Mesothelial cell of epicardium (in vitro differentiated cells): Measurements from ENCODE around the gene SEC14L2. TPM values are rescaled to one million over a fixed set of nuclear protein-coding genes. Genes with fewer than 3 reads are reported as not detected.

Experiments used
- DNase-seq, 2 experiments: peaks; one replicate each; pipeline ENCODE4 v3.0.0; 2021; ENCODE audit warnings: low spot score in 2 of 2; ENCODE audit not compliant: unreplicated experiment in 2 of 2
- H3K27ac Mint-ChIP-seq: 2 replicates; pipeline ENCODE4 v1.8.0; 2021; ENCODE audit warnings: mixed read lengths
- H3K27me3 Mint-ChIP-seq: 2 replicates; pipeline ENCODE4 v1.8.0; 2021; ENCODE audit warnings: low read depth, mixed read lengths
- H3K36me3 Mint-ChIP-seq: 2 replicates; pipeline ENCODE4 v1.8.0; 2021; ENCODE audit warnings: mixed read lengths
- H3K4me1 Mint-ChIP-seq: 2 replicates; pipeline ENCODE4 v1.8.0; 2021; ENCODE audit warnings: mixed read lengths
- H3K4me3 Mint-ChIP-seq: 2 replicates; pipeline ENCODE4 v1.8.0; 2021; ENCODE audit warnings: mild to moderate bottlenecking, moderate library complexity, mixed read lengths
- H3K9me3 Mint-ChIP-seq: 2 replicates; pipeline ENCODE4 v1.8.0; 2021; ENCODE audit warnings: mixed read lengths
- CTCF ChIP-seq: fragments of 200-600 bp; sonication (generic); IDR thresholded peaks from one replicate; pipeline ENCODE4 v1.5.0; 2021; ENCODE audit warnings: antibody characterized with exemption; ENCODE audit not compliant: unreplicated experiment
- total RNA-seq: library from RNA; stranded (reverse); gene quantifications from 3 replicates; pipeline ENCODE4 v1.2.1, GENCODE V29; 2021

The SEC14L2 gene
- total RNA-seq, 1 donor from 2014 or later: 4.3 TPM

GRCh38 chr22:30371321-30371720 is 25.5 kb upstream of the SEC14L2 start:
- Mint-ChIP-seq H3K36me3 (no peaks in the 10 kb centered on the region), H3K27me3 (no peaks in the 10 kb centered on the region), H3K4me1 (peaks cover 6% of the 10 kb centered on the region), H3K4me3 (no peak overlapping the region), H3K9me3 (no peaks in the 10 kb centered on the region), H3K27ac (no peak overlapping the region)
- no peak for TF ChIP-seq CTCF
- DNase-seq: no peak

- no peaks in the 10 kb centered on the region for H3K9me3 Mint-ChIP-seq
- no peak overlapping the region for H3K4me3 Mint-ChIP-seq
- DNase-seq: no peak
Observed at GRCh38 chr22:30371981-30372380, 24.8 kb upstream of the SEC14L2 start.

GRCh38 chr22:30372915-30373314 is 23.9 kb upstream of the SEC14L2 start:
- Mint-ChIP-seq H3K36me3 (peaks cover 2% of the 10 kb centered on the region), H3K27ac (no peak overlapping the region), H3K4me1 (peaks cover 6% of the 10 kb centered on the region), H3K9me3 (no peaks in the 10 kb centered on the region), H3K27me3 (no peaks in the 10 kb centered on the region), H3K4me3 (no peak overlapping the region)
- no peak for TF ChIP-seq CTCF
- DNase-seq: no peak

More at GRCh38 chr22:30371981-30372380, 24.8 kb upstream of the SEC14L2 start:
- Mint-ChIP-seq H3K27ac (no peak overlapping the region), H3K4me1 (peaks cover 6% of the 10 kb centered on the region), H3K36me3 (no peaks in the 10 kb centered on the region), H3K27me3 (no peaks in the 10 kb centered on the region)
- TF ChIP-seq CTCF: no peak

GRCh38 chr22:30373331-30374325 is 23.2 kb upstream of the SEC14L2 start:
- DNase-seq: no peak
- H3K4me1 Mint-ChIP-seq: peaks cover 6% of the 10 kb centered on the region
- TF ChIP-seq CTCF: no peak

GRCh38 chr22:30375312-30375849 is 21.4 kb upstream of the SEC14L2 start:
- peaks cover 7% of the 10 kb centered on the region for H3K36me3 Mint-ChIP-seq
- H3K4me3 Mint-ChIP-seq: no peak overlapping the region
- no peak for DNase-seq
- H3K27me3 Mint-ChIP-seq: no peaks in the 10 kb centered on the region
- H3K27ac Mint-ChIP-seq: no peak overlapping the region
- no peaks in the 10 kb centered on the region for H3K9me3 Mint-ChIP-seq
- H3K4me1 Mint-ChIP-seq: peaks cover 6% of the 10 kb centered on the region
- TF ChIP-seq CTCF: no peak

More at GRCh38 chr22:30373331-30374325, 23.2 kb upstream of the SEC14L2 start:
- no peak overlapping the region for H3K27ac Mint-ChIP-seq
- H3K4me3 Mint-ChIP-seq: no peak overlapping the region
- peaks cover 5% of the 10 kb centered on the region for H3K36me3 Mint-ChIP-seq
- no peaks in the 10 kb centered on the region for H3K9me3 Mint-ChIP-seq
- no peaks in the 10 kb centered on the region for H3K27me3 Mint-ChIP-seq
